Measurements from ENCODE around the gene ZFAND2A.
"Not testable (repeated sequence)": the region's sequence is repeated elsewhere in the genome, so short reads cannot be mapped to it uniquely, and the experiment has no call there.

GRCh38 chr7:1202914-1203313 is 42.9 kb upstream of the ZFAND2A start:
- TF ChIP-seq CTCF (tag by site-specific recombination; IDR thresholded peaks at IDR 0.05); ZNF580 (tag by site-specific recombination; IDR thresholded peaks at IDR 0.05); ZNF501 (tag by site-specific recombination; IDR thresholded peaks at IDR 0.05); ZSCAN16 (tag by site-specific recombination; IDR thresholded peaks at IDR 0.05); ZNF239 (tag by site-specific recombination; IDR thresholded peaks at IDR 0.05); REST (tag by site-specific recombination; IDR thresholded peaks at IDR 0.05); ZNF488 (tag by site-specific recombination; IDR thresholded peaks at IDR 0.05); ZBTB26 (tag by site-specific recombination; optimal IDR thresholded peaks at IDR 0.05): not testable (repeated sequence)
